HG03354 (cell line): ENCODE results near the gene FRAT1.
A peak's percentile ranks its signal among the peaks of the same experiment; 100 is the strongest.
"Not testable (repeated sequence)": the region's sequence is repeated elsewhere in the genome, so short reads cannot be mapped to it uniquely, and the experiment has no call there.

Experiments used
- ATAC-seq: cut with Tn5 transposase; IDR thresholded peaks from one replicate; pipeline ENCODE4 v1.9.1; 2021; ENCODE audit warnings: mild to moderate bottlenecking; ENCODE audit not compliant: unreplicated experiment, poor library complexity, severe bottlenecking

Gene FRAT1

GRCh38 chr10:97318772-97319651 lies at the start of gene FRAT1:
Gene FRAT1 (plus strand): TSS chr10:97319271. CDS start chr10:97319454, 183 bp downstream.
- ATAC-seq = peak; percentile 81

- ATAC-seq = no peak
These were observed 48.4 kb upstream of the FRAT1 start for GRCh38 chr10:97270523-97271154.

- no peak for ATAC-seq
These were observed 45.4 kb upstream of the FRAT1 start for GRCh38 chr10:97273700-97274099.

- no peak for ATAC-seq
These were observed 44.2 kb upstream of the FRAT1 start for GRCh38 chr10:97274828-97275227.

GRCh38 chr10:97277551-97277950 lies 41.5 kb upstream of the FRAT1 start:
- no peak for ATAC-seq

- no peak for ATAC-seq
These were observed 40.5 kb upstream of the FRAT1 start for GRCh38 chr10:97278491-97278989.

GRCh38 chr10:97279121-97279815 lies 39.8 kb upstream of the FRAT1 start:
- no peak for ATAC-seq

- no peak for ATAC-seq
These were observed 38.3 kb upstream of the FRAT1 start for GRCh38 chr10:97280783-97281182.

- ATAC-seq = not testable (repeated sequence)
These were observed 29.0 kb upstream of the FRAT1 start for GRCh38 chr10:97290076-97290475.

- ATAC-seq = not testable (repeated sequence)
These were observed 28.3 kb upstream of the FRAT1 start for GRCh38 chr10:97290576-97291356.

GRCh38 chr10:97291357-97292096 lies 27.5 kb upstream of the FRAT1 start:
- no peak for ATAC-seq

GRCh38 chr10:97292097-97292861 lies 26.8 kb upstream of the FRAT1 start, which contains the start of gene ARHGAP19:
Gene ARHGAP19 (minus strand): TSS chr10:97292637. CDS start chr10:97292627, 10 bp downstream.
- peak; percentile 97 for ATAC-seq

GRCh38 chr10:97292862-97293198 lies 26.2 kb upstream of the FRAT1 start:
- ATAC-seq = no peak

GRCh38 chr10:97297556-97298222 lies 21.4 kb upstream of the FRAT1 start:
- ATAC-seq = no peak

- no peak for ATAC-seq
These were observed 20.9 kb upstream of the FRAT1 start for GRCh38 chr10:97298223-97298571.

- no peak for ATAC-seq
These were observed 18.1 kb upstream of the FRAT1 start for GRCh38 chr10:97300980-97301379.

GRCh38 chr10:97302088-97302791 lies 16.8 kb upstream of the FRAT1 start:
- ATAC-seq = no peak
